ENCODE data around the gene DIPK1A.

DNA sequence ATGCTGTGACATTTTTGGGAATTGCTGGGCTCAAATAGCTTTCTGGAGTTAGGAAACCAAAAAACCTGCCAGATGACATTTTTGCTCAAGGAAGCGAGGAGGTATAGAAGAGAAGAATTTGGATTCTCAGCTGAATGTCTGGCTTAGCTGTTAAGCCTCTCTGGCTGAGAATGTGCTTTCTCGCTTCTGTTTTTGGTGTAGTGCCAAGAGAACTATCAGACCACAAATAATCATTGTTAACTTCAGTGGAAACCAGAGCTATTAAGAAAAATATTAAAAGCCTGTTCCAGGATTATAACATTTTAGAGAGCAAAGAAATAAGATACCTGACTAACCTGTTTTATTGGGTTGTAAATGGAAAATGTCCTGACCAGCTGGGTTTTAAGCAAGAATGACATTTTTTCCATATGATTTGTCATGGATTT is 39.5 kb upstream of the DIPK1A start:
- TF ChIP-seq CTCF (IDR thresholded peaks at IDR 0.05), result no peak
- TF ChIP-seq, protein P1, sequence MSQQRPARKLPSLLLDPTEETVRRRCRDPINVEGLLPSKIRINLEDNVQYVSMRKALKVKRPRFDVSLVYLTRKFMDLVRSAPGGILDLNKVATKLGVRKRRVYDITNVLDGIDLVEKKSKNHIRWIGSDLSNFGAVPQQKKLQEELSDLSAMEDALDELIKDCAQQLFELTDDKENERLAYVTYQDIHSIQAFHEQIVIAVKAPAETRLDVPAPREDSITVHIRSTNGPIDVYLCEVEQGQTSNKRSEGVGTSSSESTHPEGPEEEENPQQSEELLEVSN (IDR thresholded peaks at IDR 0.05; ENCODE audit: borderline replicate concordance, low read depth), result no peak
- TF ChIP-seq ATOH8 (CRISPR knock-in tag; IDR thresholded peaks at IDR 0.05; ENCODE audit: low read depth), result no peak
- TF ChIP-seq HOXA7 (CRISPR knock-in tag; IDR thresholded peaks at IDR 0.05), result no peak
- TF ChIP-seq MAX (IDR thresholded peaks at IDR 0.05), result no peak
- TF ChIP-seq, protein P2, sequence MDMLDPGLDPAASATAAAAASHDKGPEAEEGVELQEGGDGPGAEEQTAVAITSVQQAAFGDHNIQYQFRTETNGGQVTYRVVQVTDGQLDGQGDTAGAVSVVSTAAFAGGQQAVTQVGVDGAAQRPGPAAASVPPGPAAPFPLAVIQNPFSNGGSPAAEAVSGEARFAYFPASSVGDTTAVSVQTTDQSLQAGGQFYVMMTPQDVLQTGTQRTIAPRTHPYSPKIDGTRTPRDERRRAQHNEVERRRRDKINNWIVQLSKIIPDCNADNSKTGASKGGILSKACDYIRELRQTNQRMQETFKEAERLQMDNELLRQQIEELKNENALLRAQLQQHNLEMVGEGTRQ (IDR thresholded peaks at IDR 0.05), result no peak
- TF ChIP-seq, protein P3, sequence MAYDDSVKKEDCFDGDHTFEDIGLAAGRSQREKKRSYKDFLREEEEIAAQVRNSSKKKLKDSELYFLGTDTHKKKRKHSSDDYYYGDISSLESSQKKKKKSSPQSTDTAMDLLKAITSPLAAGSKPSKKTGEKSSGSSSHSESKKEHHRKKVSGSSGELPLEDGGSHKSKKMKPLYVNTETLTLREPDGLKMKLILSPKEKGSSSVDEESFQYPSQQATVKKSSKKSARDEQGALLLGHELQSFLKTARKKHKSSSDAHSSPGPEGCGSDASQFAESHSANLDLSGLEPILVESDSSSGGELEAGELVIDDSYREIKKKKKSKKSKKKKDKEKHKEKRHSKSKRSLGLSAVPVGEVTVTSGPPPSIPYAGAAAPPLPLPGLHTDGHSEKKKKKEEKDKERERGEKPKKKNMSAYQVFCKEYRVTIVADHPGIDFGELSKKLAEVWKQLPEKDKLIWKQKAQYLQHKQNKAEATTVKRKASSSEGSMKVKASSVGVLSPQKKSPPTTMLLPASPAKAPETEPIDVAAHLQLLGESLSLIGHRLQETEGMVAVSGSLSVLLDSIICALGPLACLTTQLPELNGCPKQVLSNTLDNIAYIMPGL (CRISPR knock-in tag; IDR thresholded peaks at IDR 0.05; ENCODE audit: borderline replicate concordance), result no peak
- TF ChIP-seq, protein P4, sequence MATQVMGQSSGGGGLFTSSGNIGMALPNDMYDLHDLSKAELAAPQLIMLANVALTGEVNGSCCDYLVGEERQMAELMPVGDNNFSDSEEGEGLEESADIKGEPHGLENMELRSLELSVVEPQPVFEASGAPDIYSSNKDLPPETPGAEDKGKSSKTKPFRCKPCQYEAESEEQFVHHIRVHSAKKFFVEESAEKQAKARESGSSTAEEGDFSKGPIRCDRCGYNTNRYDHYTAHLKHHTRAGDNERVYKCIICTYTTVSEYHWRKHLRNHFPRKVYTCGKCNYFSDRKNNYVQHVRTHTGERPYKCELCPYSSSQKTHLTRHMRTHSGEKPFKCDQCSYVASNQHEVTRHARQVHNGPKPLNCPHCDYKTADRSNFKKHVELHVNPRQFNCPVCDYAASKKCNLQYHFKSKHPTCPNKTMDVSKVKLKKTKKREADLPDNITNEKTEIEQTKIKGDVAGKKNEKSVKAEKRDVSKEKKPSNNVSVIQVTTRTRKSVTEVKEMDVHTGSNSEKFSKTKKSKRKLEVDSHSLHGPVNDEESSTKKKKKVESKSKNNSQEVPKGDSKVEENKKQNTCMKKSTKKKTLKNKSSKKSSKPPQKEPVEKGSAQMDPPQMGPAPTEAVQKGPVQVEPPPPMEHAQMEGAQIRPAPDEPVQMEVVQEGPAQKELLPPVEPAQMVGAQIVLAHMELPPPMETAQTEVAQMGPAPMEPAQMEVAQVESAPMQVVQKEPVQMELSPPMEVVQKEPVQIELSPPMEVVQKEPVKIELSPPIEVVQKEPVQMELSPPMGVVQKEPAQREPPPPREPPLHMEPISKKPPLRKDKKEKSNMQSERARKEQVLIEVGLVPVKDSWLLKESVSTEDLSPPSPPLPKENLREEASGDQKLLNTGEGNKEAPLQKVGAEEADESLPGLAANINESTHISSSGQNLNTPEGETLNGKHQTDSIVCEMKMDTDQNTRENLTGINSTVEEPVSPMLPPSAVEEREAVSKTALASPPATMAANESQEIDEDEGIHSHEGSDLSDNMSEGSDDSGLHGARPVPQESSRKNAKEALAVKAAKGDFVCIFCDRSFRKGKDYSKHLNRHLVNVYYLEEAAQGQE (IDR thresholded peaks at IDR 0.05), result no peak
